Measurements from ENCODE around the gene MAD1L1.
"Not testable (repeated sequence)": the region's sequence is repeated elsewhere in the genome, so short reads cannot be mapped to it uniquely, and the experiment has no call there.

MAD1L1 gene

DNA sequence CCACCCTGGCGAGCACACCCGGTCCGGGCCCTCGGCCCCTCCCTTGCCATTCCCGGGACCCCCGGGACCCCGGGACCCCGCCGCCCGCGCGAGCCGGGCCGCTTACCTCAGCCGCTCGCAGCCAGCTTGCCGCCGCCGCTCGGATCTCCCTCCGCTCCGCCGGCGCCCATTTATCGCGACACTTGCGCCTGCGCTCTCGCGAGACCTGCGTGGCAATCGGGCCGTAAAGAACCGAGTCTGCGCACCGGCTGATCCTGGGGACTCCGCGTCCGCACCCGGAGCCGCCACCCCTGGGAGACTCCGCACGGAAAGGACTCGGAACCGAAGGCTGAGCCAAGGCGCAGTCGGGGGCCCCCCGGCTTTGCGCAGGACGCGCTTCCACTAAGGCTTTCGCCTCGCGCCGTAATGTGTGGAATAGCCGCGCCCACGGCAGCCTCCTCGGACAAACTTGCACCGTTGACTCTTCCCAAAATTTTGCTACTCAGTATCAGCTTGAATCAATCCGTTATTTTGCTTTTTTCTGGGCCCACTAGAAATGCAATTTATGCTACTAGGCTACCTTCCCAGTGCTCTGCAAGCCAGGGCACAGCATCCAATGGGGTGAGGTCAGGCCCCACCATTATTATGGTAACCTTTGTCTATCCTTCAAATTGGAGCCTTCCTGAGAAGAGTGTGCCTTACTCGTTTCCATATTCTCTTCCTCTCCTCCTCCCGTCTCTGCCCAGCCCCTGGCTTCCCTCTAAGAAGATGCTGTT is at the start of gene MAD1L1:
Gene MAD1L1 (minus strand): TSS at position 180 of the 755 bp plus-strand sequence. CDS start 2,812 bp downstream, outside the sequence.
- DNase-seq (ENCODE audit: low read depth) = peak; percentile 76

GRCh38 chr7:2282185-2282751 is 49.5 kb upstream of the MAD1L1 start:
- no peak for DNase-seq (ENCODE audit: low read depth)

GRCh38 chr7:2281541-2281940 is 48.8 kb upstream of the MAD1L1 start:
- DNase-seq (ENCODE audit: low read depth) = no peak

DNA sequence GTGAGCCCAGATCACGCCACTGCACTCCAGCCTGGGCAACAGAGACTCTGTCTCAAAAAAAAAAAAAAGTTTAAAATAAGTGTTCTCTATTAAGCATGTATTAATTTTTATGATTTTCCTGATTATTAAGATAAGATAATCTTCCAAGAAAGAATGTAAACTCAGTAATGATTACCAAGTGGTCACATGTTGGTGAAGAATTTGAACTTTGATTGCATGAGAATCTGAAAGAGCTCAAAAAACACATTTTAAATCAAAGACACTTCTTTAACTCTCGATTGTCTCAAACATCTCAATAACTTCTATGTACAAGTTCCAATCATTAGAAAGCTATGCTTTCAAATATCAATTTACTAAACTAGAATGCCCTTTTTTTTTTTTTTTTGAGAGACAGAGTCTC is 47.7 kb upstream of the MAD1L1 start:
- no peak for DNase-seq (ENCODE audit: low read depth)

DNA sequence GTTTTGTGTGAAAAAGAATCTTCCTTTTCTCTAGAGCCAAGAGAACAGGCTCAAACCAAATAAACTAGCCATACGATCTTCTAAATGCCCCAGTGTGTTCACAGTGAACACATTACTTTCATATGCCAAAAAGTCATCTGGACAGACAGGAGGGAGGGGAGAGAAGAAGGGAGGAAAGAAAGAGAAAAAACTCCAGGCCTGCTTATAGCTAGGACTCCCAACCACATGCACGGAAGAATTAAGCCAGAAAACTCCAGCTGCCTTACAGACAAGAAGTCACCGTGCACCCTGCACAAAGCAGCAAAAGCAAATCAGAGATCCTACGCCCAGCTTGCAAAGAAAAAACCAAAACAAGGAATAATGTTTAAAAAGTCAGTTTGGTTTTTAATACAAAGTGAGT is 47.2 kb upstream of the MAD1L1 start:
- DNase-seq (ENCODE audit: low read depth) = no peak

DNA sequence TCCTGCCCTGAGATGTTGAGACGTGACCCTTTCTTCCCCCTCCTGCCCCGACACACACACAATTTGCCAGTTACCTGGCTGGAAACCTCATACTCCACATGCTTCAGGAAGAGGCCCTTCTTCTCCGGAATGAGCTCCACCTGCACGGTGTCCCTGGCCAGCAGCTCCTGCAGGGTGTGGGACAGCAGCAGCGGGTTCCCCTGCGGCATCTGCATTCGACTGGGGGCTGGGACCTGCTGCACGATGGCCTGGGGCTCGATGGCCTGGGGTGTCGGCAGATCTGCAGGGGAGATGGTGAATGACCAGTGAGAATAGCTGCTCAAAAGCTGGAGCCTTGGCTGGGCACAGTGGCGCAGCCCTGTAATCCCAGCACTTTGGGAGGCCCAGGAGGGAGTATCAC is 45.3 kb upstream of the MAD1L1 start:
- DNase-seq (ENCODE audit: low read depth) = no peak

GRCh38 chr7:2276107-2276506 is 43.4 kb upstream of the MAD1L1 start:
- DNase-seq (ENCODE audit: low read depth) = no peak

DNA sequence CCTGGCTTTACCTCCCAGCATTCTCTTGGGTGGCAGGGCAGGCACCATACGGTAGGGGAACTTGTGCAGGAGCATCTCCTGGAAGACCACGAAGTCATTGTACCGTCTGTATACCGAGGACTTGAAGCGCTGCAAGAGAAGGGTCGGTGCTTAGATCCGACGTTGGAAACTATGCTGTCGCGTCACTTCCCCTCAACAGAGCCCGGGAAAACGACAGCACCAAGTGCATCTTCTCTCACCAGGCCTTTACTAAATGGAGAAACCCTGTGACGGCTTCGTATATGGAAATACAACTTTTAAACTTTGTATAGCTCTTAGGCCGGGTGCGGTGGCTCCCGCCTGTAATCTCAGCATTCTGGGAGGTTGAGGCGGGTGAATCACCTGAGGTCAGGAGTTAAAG is 42.4 kb upstream of the MAD1L1 start:
- no peak for DNase-seq (ENCODE audit: low read depth)

- DNase-seq (ENCODE audit: low read depth) = no peak
Observed at GRCh38 chr7:2274666-2275065, 41.9 kb upstream of the MAD1L1 start.

DNA sequence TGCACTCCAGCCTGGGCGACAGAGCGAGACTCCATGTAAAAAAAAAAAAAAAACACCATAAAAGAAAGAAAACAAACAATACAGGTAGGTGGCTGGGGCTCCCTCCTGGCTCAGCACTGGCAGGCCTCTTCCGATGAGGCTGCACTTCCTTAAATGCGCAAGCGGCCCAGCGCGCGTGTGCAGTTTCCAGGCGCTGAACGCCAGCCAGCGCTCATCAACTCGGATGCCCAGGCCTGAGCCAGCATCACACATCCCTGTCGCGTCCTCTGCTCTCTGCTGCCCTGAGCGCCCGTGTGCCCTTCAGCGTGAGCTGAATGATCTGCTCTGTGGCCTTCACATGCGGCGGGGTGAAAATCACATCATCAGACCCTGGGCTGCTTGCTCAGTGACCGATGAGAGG is 41.1 kb upstream of the MAD1L1 start:
- no peak for DNase-seq (ENCODE audit: low read depth)

GRCh38 chr7:2272031-2272430 is 39.3 kb upstream of the MAD1L1 start:
- no peak for DNase-seq (ENCODE audit: low read depth)

DNA sequence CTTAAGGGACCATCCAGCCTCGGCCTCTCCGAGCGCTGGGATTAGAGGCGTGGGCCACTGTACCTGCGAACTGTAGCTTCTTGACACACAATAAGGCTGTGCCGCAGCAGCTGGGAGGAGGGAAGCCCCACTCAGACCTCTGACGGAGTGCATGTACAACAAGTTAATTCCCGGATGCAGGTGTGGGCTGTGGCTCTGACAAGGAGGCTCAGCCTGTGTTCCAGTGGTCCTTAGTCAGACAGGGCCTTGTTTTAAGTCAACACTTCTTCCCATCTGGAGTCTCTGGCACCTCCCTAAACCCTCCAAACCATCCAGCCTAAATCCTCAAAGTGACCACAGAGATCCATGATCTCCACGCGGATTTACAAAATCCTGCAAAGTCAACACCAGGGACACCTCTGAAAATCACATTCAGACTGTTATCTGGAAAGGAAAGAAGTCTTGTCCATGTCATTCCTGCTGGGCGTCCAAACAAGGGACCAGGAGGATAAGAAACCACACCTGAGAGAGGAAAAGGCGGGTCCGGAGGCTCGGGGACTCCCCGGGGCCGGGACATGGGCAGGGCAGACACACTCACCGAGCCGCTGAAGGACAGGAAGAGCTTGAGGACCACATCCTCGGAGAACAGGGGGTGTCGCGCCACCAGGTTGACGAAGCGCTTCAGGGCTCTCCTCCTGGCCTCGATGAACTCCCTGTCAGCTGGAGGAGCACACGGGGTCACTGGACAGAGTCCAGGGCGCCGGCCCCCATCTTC is 38.7 kb upstream of the MAD1L1 start:
- DNase-seq (ENCODE audit: low read depth) = no peak

GRCh38 chr7:2270495-2270894 is 37.8 kb upstream of the MAD1L1 start:
- no peak for DNase-seq (ENCODE audit: low read depth)

- no peak for DNase-seq (ENCODE audit: low read depth)
Observed at GRCh38 chr7:2269991-2270460, 37.3 kb upstream of the MAD1L1 start.

DNA sequence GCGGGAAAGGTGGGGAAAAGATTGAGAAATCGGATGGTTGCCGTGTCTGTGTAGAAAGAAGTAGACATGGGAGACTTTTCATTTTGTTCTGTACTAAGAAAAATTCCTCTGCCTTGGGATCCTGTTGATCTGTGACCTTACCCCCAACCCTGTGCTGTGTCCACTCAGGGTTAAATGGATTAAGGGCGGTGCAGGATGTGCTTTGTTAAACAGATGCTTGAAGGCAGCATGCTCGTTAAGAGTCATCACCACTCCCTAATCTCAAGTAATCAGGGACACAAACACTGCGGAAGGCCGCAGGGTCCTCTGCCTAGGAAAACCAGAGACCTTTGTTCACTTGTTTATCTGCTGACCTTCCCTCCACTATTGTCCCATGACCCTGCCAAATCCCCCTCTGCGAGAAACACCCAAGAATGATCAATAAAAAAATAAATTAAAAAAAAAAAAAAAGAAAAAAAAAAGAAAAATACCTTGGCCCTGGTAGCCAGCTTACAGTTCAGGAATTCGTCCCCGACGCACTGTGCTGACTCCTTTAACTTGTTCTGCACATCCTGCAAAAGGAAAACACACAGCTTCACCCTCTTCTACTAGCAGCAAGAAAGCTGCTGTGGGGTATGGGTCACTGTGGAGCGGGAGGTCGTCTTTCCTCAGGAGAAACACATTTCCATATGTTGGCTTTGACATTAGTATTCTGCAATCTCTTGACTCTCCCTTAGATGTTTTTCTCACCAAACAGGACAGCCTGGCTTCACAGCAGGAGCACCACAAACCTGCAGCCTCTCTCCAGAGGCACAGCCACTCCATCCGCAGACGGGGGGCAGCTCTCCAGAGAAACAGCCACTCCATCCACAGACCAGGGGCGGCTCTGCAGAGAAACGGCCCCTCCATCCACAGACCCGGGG is 36.6 kb upstream of the MAD1L1 start:
- DNase-seq (ENCODE audit: low read depth) = not testable (repeated sequence)

- DNase-seq (ENCODE audit: low read depth) = no peak
Observed at GRCh38 chr7:2266911-2267310, 34.2 kb upstream of the MAD1L1 start.

- no peak for DNase-seq (ENCODE audit: low read depth)
Observed at GRCh38 chr7:2264158-2264557, 31.4 kb upstream of the MAD1L1 start.

GRCh38 chr7:2263176-2263575 is 30.4 kb upstream of the MAD1L1 start:
- DNase-seq (ENCODE audit: low read depth) = no peak

GRCh38 chr7:2261611-2262010 is 28.9 kb upstream of the MAD1L1 start:
- DNase-seq (ENCODE audit: low read depth) = no peak

GRCh38 chr7:2260820-2261219 is 28.1 kb upstream of the MAD1L1 start:
- DNase-seq (ENCODE audit: low read depth) = no peak

GRCh38 chr7:2259480-2259879 is 26.7 kb upstream of the MAD1L1 start:
- DNase-seq (ENCODE audit: low read depth) = no peak

All from T-helper 22 cell (primary cell).